A673 (cell line): ENCODE data around the gene GRPEL2.

Experiments
- EZH2 ChIP-seq: fragments of 200-600 bp; sonication (generic); IDR thresholded peaks from 2 replicates; pipeline ENCODE4 v1.6.1; 2017; ENCODE audit warnings: borderline replicate concordance, low read depth, mild to moderate bottlenecking, mixed read lengths, antibody characterized with exemption, low read length; ENCODE audit not compliant: poor library complexity, severe bottlenecking
- TF ChIP-seq, protein P1 (sequence below): fragments of 300-800, 200-600 bp; sonication (generic); conservative IDR thresholded peaks from 2 replicates; pipeline ENCODE4 v1.5.1; 2017; ENCODE audit warnings: low read depth, mild to moderate bottlenecking, antibody characterized with exemption, low read length, moderate library complexity, mixed read lengths

DNA sequence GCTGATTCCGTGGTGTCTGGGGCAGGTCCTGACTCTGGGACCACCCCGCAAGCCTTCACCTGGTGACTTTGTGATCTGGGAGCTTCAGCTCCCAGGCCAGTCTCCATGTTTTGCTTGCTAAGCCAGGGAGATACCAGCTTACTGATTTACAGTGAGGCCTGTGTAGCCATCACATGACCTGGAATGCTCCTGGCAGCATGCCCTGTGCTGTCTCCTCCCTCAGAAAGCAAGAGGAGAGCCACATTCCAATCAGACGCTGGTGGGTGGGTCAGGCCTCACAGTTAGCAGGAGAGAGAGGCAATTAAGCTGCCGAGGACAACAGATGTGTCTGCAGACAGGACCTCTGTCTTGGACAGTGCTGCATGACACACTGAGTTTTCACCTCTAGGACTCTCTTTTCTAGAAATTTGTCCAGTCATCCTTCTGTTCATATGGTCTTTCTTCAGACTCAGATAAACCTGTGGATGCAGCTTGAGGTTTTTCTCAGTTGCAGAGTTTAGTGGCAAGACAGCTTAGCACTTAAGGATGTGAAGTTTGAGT lies 24.4 kb upstream of the GRPEL2 start:
- TF ChIP-seq, protein P1, sequence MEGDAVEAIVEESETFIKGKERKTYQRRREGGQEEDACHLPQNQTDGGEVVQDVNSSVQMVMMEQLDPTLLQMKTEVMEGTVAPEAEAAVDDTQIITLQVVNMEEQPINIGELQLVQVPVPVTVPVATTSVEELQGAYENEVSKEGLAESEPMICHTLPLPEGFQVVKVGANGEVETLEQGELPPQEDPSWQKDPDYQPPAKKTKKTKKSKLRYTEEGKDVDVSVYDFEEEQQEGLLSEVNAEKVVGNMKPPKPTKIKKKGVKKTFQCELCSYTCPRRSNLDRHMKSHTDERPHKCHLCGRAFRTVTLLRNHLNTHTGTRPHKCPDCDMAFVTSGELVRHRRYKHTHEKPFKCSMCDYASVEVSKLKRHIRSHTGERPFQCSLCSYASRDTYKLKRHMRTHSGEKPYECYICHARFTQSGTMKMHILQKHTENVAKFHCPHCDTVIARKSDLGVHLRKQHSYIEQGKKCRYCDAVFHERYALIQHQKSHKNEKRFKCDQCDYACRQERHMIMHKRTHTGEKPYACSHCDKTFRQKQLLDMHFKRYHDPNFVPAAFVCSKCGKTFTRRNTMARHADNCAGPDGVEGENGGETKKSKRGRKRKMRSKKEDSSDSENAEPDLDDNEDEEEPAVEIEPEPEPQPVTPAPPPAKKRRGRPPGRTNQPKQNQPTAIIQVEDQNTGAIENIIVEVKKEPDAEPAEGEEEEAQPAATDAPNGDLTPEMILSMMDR: no peak
- no peak for TF ChIP-seq EZH2
